Adipose tissue (tissue), 3 donors: Measurements from ENCODE around the gene HDX. TPM values are rescaled to one million over a fixed set of nuclear protein-coding genes. Genes with fewer than 3 reads are reported as not detected.
"Not testable (repeated sequence)": the region's sequence is repeated elsewhere in the genome, so short reads cannot be mapped to it uniquely, and the experiment has no call there.

ENCODE experiments used
- H3K27ac ChIP-seq: one replicate; pipeline ENCODE4 v1.5.1; 2013; ENCODE audit warnings: low read depth, low read length
- WGBS, 3 donors: extraction: QIAGEN DNeasy Blood & Tissue Kit; methylation state at CpG; one replicate each; pipeline ENCODE4 v1.1.7; 2013; 5-methylcytosine and 5-hydroxymethylcytosine counted together
- polyA plus RNA-seq, 3 donors: library from polyadenylated mRNA; stranded (reverse); fragments of 200-250 nt; gene quantifications; one replicate each; pipeline ENCODE4 v1.2.3, GENCODE V29; 2013
- donor health status: healthy with polysubstance abuse.
- donor health status: Bipolar disorder and iron deficiency.
- donor health status: healthy.

Gene HDX
- polyA plus RNA-seq, 3 donors, result 0.37 to 2.0 (median 1.8) TPM

DNA sequence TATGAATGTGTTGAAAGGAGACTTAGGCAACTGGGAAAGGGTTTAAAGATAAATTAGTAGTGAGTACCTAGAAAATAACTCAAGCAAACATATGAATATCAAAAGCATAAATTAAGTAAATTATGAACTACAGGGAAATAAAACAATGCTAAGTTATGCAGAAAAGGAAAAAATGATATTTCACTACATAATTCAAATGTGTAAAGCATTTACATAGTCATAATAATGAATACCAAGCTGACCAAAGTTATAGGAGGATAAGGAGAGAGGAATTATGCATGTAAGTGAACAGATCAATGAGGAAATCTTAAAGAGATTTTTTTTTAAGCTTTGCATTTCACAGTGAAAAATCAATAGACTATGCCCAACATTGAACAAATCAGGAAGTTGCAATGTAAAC is 145.0 kb downstream of the HDX start:
- H3K27ac ChIP-seq, result no peak overlapping the region

DNA sequence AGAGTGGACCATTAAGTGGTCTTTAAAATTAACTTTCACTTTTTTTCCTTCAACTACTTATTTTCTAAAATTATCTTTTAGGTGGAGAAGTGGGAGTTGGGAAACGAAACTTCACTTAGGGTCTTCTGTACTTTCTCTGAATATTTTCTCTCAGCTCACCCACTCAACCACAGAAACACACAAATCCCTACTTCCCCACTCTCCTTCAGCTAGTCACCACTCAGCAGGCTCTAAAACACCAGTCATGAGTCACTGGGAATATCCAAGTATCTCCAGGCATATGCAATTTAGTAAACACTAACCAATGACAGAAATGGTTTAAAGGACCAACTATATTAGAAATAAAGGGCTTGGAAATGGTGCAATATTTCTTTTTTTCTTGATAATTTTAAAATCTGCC is 161.3 kb downstream of the HDX start:
- 45 to 75% (median 55%) methylated on average over 1 of the region's 1 CpG for WGBS, 3 donors
- H3K27ac ChIP-seq, result no peak overlapping the region

DNA sequence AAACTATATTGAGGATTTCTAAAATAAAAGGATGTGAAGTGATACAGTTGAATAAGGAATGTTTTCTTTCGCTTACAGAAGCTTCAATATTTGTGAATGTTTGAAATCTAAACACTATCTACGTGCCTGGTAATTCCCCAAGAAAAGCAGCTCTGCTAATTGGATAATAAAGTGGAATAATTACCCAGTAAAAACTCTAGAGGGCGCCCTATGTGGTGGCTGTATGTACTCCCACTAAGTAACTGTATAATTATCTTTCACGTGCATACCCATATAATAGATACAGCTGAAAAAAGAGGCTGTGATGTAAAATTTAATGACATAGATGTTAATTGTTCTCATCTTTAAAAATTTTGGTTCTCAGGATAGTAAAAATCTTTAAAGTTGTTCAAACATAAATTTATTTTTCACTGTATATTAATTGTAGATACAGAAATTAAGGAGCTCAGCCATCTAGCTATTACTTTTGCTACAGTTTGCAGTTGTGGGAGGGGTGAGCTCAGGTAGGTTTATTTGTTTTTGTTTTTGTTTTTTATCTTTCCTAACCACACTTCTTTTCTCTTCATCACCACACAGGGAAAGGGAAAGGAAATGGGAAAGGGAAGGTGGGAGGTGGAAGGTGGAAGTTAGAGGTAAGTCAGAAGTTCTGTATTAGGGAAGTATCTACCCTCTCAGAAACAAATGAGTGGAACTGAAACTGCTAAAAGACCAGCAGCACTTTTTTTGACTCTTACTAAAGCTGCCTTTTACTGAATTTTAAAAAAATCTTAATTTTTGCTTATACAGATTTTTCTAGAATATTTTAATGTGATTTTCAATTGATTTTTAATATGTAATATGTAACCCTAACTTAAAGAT is 162.5 kb downstream of the HDX start:
- H3K27ac ChIP-seq, result no peak overlapping the region
- WGBS, 3 donors, result 17 to 33% (median 20%) methylated on average over 4 of the region's 4 CpGs

DNA sequence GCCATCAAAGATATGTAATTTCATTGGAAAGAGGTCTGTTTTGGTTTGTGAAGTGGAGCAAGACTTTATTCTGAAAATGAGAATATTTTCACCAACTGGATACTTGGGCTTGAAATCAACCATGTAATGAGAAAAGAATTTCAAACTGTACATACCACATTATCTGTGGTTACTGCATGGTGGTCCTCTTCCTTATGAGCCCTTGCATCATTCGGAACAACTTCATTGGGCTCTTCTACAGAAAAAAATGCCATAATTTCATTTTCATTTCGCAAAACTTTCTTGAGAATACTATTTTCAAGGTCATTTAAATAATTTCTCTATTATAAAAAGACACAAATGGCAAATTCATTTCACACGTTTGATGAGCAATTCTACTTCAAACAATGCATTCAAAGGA is 165.6 kb downstream of the HDX start:
- 55 to 84% (median 71%) methylated on average over 3 of the region's 3 CpGs for WGBS, 3 donors
- H3K27ac ChIP-seq, result no peak overlapping the region

DNA sequence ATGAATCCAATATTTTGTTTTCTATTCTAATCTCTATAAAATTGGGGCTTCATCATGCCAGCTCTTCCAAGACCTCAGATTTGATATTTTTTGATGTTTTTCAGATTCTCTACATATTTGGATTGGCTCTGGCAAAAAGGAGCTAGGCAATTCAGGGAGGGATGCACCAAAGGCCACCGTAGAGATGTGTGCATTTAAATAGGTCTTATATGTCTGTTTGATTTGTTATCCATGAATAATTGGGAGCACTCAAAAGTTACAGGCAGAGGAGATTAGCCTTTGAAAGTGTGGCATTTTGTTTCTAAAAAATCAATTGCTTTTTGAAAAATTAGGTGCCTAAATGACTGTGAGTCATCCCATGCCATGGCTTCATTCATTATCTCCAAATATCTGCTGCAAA is 167.1 kb downstream of the HDX start:
- H3K27ac ChIP-seq, result no peak overlapping the region
- WGBS, 3 donors, result 52 to 72% (median 66%) methylated on average over 1 of the region's 1 CpG

DNA sequence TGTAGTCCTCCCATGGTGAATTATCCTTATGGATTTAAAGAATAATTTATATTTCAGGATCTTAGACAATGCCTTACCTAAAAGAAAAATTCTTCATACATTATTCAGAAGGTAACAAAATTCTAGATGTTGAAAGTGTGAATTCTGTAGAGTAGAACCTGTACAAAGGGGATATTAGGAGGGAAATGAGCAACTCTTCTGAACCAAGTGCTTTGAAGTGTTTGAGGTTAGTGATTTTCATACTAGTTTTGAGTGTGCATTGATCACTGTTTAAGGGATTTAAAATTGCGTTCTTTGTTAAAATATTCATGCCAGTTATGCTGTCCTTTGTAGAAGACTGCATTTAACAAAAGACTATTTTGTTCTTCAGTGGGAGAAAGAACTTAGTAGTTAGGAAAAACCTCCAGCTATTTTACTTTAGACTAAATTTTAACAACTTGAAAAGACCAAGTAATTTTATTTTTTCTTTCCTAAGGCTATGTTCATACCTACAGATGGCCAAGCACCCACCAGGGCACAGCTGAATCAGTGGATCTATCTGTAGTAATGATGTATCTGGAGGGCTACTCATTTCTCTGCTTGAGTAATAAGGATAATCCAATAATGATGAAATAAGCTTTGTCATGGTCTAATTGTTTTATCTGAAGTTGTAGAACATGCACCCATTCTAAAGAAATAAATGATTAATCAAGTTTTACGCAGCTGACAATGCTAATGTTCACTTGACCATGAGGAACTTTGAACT is 180.0 kb downstream of the HDX start:
- no peak overlapping the region for H3K27ac ChIP-seq
- 64 to 89% (median 73%) methylated on average over 2 of the region's 2 CpGs for WGBS, 3 donors

DNA sequence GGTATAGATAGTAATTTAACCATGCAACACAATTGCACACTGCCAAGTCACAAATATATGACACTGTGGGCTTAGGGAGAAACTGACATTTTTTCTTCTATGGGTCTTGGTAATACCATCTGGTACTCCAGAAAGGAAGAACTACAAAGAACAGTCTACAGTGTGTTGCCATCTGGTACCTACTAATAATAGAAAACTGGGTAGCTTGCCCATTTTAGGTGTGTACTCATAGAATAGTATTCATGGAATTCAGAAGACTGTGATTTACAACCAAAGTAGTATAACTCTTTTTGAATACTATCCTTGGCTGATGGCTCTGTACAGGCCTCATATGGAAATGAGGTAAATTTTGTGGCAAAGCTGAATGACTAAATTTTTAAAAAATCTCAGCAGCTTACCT is 181.6 kb downstream of the HDX start:
- H3K27ac ChIP-seq, result no peak overlapping the region

DNA sequence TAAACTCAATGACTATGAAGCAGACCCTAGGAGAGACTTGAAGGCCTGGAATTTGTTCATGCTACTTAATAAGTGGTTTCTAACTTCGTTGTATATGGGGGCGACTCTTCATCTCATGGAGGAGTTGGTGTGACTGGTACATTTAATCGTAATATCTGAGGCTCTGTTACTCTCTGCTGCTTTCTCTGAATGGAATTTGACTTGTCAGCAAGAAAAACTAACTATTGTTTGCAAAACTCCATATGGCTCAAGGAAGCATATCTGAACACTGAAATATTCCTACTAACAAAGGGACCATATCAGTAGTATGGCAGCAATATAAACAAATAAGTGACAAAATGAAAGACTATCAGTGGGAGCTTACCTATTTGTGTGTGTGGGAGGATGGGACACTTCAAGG is 182.2 kb downstream of the HDX start:
- H3K27ac ChIP-seq, result no peak overlapping the region
- 66 to 81% (median 70%) methylated on average over 3 of the region's 3 CpGs for WGBS, 3 donors

DNA sequence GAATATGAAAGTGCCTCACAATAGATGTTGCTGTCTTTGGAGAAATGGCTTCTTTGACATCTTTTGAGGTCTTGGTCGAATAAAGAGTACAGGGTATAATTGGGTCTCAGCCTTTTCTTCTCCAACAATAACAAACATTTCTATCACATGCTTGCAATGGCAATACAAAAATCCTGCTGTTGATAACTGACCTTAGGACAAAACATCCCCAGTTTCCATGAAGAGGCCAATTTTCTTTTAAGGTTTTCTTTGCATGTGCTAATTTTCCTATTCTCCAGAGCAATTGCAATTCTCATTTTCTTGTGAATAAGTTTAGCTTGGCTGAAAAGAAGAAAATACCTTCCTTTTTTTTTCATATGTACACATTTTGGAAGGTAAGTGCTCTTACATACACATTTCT is 183.6 kb downstream of the HDX start:
- 41 to 84% (median 54%) methylated on average over 1 of the region's 1 CpG for WGBS, 3 donors

DNA sequence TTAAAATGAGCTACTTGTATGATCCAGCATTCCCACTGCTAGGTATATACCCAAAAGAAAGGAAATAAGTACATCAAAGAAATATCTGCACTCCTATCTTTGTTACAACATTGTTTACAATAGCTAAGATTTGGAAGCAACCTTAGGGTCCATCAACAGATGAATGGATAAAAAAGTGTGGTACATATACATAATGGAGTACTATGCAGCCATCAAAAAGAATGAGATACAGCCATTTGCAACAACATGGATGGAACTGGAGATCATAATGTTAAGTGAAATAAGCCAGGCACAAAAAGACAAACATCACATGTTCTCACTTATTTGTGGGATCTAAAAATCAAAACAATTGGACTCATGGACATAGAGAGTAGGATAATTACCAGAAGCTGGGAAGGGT is 186.3 kb downstream of the HDX start:
- not testable (repeated sequence) for H3K27ac ChIP-seq

More for the DNA sequence above, 183.6 kb downstream of the HDX start:
- no peak overlapping the region for H3K27ac ChIP-seq
